ENCODE measurements around the gene TBCA.

GRCh38 chr5:77795846-77796245, 19.7 kb upstream of the TBCA start:
- TF ChIP-seq CTCF (conservative IDR thresholded peaks at IDR 0.05; ENCODE audit: low read length) (no peak), EZH2phosphoT487 (IDR thresholded peaks at IDR 0.05; ENCODE audit: borderline replicate concordance) (no peak)
